Activated B cell treated with CpG ODN at 0.5 μM for 24 hours (primary cell): ENCODE data around the gene MMP11. TPM values are rescaled to one million over a fixed set of nuclear protein-coding genes. Genes with fewer than 3 reads are reported as not detected.
A peak's percentile ranks its signal among the peaks of the same experiment; 100 is the strongest.

ENCODE experiments used
- ATAC-seq: fragments of 200-7000 bp; cut with Tn5 transposase; one replicate; pipeline ENCODE4 v1.10.0; 2021; ENCODE audit warnings: low read depth, mild to moderate bottlenecking, moderate library complexity
- CTCF ChIA-PET: fragments of 350-600 bp; sonication (Branson Sonifier 250); formaldehyde crosslinking; loops from one replicate; lab custom pipeline; 2021; ENCODE audit warnings: antibody characterized with exemption; lab: Charles Lee
- POLR2A ChIA-PET: fragments of 350-600 bp; sonication (Branson Sonifier 250); formaldehyde crosslinking; loops from one replicate; lab custom pipeline; 2021; ENCODE audit warnings: antibody characterized with exemption; lab: Charles Lee
- DNase-seq: peaks from one replicate; pipeline ENCODE4 v3.0.0; 2022
- H3K27ac Mint-ChIP-seq: one replicate; pipeline ENCODE4 v1.8.0; 2020; ENCODE audit warnings: mixed read lengths
- H3K27me3 Mint-ChIP-seq: one replicate; pipeline ENCODE4 v1.8.0; 2021; ENCODE audit warnings: mixed read lengths
- H3K36me3 Mint-ChIP-seq: one replicate; pipeline ENCODE4 v1.8.0; 2021; ENCODE audit warnings: low read depth, mixed read lengths
- H3K4me1 Mint-ChIP-seq: one replicate; pipeline ENCODE4 v1.8.0; 2021; ENCODE audit warnings: mixed read lengths
- H3K4me3 Mint-ChIP-seq: one replicate; pipeline ENCODE4 v1.8.0; 2020; ENCODE audit warnings: mild to moderate bottlenecking, mixed read lengths
- H3K9me3 Mint-ChIP-seq: one replicate; pipeline ENCODE4 v1.8.0; 2020; ENCODE audit warnings: mixed read lengths
- intact Hi-C: fragments of 100-400 bp; cut with micrococcal nuclease; formaldehyde crosslinking; loops from one replicate; pipeline ENCODE4 v1.15.1; 2024
- total RNA-seq: library from RNA; stranded (reverse); gene quantifications from 2 replicates; pipeline ENCODE4 v1.2.3, GENCODE V29; 2022
- TF ChIP-seq, protein P1 (sequence below): fragments of 200-600 bp; IDR thresholded peaks from one replicate; pipeline ENCODE4 v1.8.0; 2022; ENCODE audit warnings: antibody characterized with exemption, mild to moderate bottlenecking

Gene MMP11
- total RNA-seq, 1 donor from 2014 or later: 3.6 TPM

- no peak overlapping the region for H3K27ac Mint-ChIP-seq
Observed at GRCh38 chr22:23789638-23790037, 17.0 kb downstream of the MMP11 start.

DNA sequence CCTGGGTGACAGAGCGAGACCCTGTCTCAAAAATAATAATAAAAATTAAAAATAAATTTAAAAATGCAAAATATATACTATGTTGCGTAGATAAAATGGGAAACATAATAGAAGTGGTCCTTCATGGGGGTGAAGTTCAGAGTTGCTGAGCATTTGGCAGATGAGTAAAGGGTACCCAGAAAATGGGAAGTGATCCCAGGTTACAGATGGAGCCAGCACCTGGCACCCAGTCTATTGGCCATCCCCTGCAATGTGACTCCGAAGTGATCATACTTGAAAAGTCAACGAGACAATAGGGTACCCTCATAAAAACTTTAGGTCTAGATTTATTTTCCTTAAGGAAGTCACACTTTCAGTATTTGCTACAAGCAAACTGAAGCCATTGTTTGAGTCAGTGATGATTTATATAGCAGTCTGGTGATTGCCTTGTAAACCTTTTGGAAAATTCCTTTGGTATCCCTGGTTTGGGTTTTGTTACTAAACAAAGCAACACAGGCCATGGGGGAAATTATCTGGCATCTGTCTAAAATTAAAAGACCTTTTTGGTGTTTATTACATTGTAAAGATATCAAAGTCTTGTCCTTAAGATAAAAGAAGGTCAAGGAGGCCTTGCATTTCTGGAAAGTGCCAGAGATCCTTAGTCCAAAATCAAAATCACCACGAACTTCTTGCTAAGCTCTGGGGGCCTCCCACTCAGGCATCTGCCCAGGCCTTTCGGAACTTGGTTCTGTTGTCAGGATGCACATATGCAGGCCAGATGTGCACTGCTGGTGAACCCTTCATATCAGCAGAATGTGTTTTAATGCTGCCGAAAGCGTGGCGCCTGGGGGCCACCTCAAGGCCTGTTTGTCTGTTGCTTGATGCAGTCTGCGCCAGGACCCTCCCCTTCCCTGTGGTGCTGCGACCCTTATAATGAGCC, 18.4 kb downstream of the MMP11 start:
- no peak for DNase-seq
- no peak overlapping the region for H3K27ac Mint-ChIP-seq
- peaks cover 60% of the 10 kb centered on the region for H3K36me3 Mint-ChIP-seq
- H3K27me3 Mint-ChIP-seq: no peaks in the 10 kb centered on the region
- intact Hi-C loops: no loop called here
- no peak overlapping the region for H3K4me3 Mint-ChIP-seq
- H3K9me3 Mint-ChIP-seq: no peaks in the 10 kb centered on the region
- TF ChIP-seq, protein P1, sequence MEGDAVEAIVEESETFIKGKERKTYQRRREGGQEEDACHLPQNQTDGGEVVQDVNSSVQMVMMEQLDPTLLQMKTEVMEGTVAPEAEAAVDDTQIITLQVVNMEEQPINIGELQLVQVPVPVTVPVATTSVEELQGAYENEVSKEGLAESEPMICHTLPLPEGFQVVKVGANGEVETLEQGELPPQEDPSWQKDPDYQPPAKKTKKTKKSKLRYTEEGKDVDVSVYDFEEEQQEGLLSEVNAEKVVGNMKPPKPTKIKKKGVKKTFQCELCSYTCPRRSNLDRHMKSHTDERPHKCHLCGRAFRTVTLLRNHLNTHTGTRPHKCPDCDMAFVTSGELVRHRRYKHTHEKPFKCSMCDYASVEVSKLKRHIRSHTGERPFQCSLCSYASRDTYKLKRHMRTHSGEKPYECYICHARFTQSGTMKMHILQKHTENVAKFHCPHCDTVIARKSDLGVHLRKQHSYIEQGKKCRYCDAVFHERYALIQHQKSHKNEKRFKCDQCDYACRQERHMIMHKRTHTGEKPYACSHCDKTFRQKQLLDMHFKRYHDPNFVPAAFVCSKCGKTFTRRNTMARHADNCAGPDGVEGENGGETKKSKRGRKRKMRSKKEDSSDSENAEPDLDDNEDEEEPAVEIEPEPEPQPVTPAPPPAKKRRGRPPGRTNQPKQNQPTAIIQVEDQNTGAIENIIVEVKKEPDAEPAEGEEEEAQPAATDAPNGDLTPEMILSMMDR: no peak
- no peak for ATAC-seq
- ChIA-PET CTCF (no interaction called here), POLR2A (no interaction called here)
- H3K4me1 Mint-ChIP-seq: peaks cover 48% of the 10 kb centered on the region

More at GRCh38 chr22:23789638-23790037, 17.0 kb downstream of the MMP11 start:
- Mint-ChIP-seq H3K4me3 (peak overlapping the region; percentile 53), H3K27me3 (no peaks in the 10 kb centered on the region), H3K36me3 (peaks cover 50% of the 10 kb centered on the region), H3K4me1 (peaks cover 48% of the 10 kb centered on the region), H3K9me3 (no peaks in the 10 kb centered on the region)
- ATAC-seq: no peak
- intact Hi-C loops: loop anchor here (5.0 kb wide), 1 partner anchor 123 kb away; no protein-coding TSS in a partner anchor
- TF ChIP-seq, protein P1: no peak
- ChIA-PET CTCF (interaction anchor here (0.7 kb wide), 1 partner anchor 57 kb away, joined by 3 read pairs; no protein-coding TSS in a partner anchor), POLR2A (interaction anchor here (0.6 to 1.0 kb wide), 4 partner anchors 10 to 98 kb away, joined by 3 to 6 read pairs (median 4); no protein-coding TSS in a partner anchor)
- no peak for DNase-seq

DNA sequence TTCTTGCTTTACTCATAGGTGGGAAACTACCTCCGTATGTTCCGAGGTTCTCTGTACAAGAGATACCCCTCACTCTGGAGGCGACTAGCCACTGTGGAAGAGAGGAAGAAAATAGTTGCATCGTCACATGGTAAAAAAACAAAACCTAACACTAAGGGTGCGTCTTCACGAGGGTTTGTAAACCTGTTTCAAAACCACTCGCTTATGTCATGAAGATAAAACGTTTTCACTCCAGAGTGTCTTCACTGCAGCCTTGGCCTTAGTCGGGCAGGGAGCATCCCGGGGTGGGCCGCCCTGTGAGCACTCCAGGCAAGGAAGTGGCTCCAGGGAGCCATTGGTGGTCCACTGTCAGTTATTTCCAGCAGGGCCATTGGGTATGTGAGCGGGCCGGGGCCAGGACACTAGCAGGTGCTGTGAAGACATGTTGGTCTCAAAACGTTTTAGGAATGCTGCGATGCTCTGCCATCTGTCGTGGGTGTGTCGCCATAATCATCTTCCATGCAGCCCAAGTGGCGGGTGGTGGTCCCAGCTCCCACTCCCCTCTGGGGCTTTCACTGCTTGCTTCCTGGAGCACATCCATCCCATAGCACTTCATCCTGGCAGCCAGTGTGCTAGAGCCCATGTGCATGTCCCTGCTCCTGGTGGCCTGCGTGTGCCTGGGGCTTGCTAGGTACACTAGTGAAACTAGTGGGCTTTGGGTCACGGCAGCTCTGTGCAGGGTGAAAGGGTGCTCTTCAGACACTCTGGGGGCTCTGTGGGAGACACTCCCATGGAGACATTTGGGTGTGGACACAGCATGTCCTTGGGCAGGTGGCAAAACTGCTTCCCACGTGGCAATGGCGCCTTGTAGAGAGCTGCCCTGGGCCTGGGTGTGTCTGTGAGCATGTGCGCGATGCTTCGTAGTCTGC, 19.3 kb downstream of the MMP11 start:
- Mint-ChIP-seq H3K4me3 (no peak overlapping the region), H3K4me1 (peaks cover 41% of the 10 kb centered on the region), H3K27ac (no peak overlapping the region), H3K36me3 (peaks cover 68% of the 10 kb centered on the region), H3K9me3 (no peaks in the 10 kb centered on the region), H3K27me3 (no peaks in the 10 kb centered on the region)
- CTCF ChIA-PET: no interaction called here
- intact Hi-C loops: no loop called here
- POLR2A ChIA-PET: interaction anchor here (1.0 kb wide), 1 partner anchor 65 kb away, joined by 4 read pairs; the partner anchor contains the start of gene SLC2A11
- no peak for DNase-seq
- no peak for ATAC-seq
- TF ChIP-seq, protein P1: no peak

- ChIA-PET CTCF (no interaction called here), POLR2A (no interaction called here)
- intact Hi-C loops: no loop called here
- H3K4me1 Mint-ChIP-seq: peaks cover 36% of the 10 kb centered on the region
- TF ChIP-seq, protein P1: no peak
- no peak overlapping the region for H3K4me3 Mint-ChIP-seq
- peaks cover 71% of the 10 kb centered on the region for H3K36me3 Mint-ChIP-seq
- H3K27ac Mint-ChIP-seq: no peak overlapping the region
- DNase-seq (no peak), ATAC-seq (no peak)
- H3K27me3 Mint-ChIP-seq: no peaks in the 10 kb centered on the region
- H3K9me3 Mint-ChIP-seq: no peaks in the 10 kb centered on the region
Observed at GRCh38 chr22:23793326-23793725, 20.7 kb downstream of the MMP11 start.
